ENCODE results near the gene UFD1. TPM values are rescaled to one million over a fixed set of nuclear protein-coding genes. Genes with fewer than 3 reads are reported as not detected.
A peak's percentile ranks its signal among the peaks of the same experiment; 100 is the strongest.

The UFD1 gene
- total RNA-seq, 1 donor: 44.9 TPM

- H3K4me3 ChIP-seq (ENCODE audit: low read depth, low read length): no peak overlapping the region
- no peak for TF ChIP-seq CTCF (IDR thresholded peaks at IDR 0.05; ENCODE audit: insufficient read depth, low read depth, low read length)
- DNase-seq (ENCODE audit: low read depth): peak; percentile 49
These were observed 71.1 kb downstream of the UFD1 start for GRCh38 chr22:19407649-19408606.

- DNase-seq (ENCODE audit: low read depth): no peak
- no peak for TF ChIP-seq CTCF (IDR thresholded peaks at IDR 0.05; ENCODE audit: insufficient read depth, low read depth, low read length)
- H3K4me3 ChIP-seq (ENCODE audit: low read depth, low read length): no peak overlapping the region
These were observed 72.1 kb downstream of the UFD1 start for GRCh38 chr22:19406846-19407245.

- no peak for TF ChIP-seq CTCF (IDR thresholded peaks at IDR 0.05; ENCODE audit: insufficient read depth, low read depth, low read length)
- DNase-seq (ENCODE audit: low read depth): no peak
- H3K4me3 ChIP-seq (ENCODE audit: low read depth, low read length): no peak overlapping the region
These were observed 72.6 kb downstream of the UFD1 start for GRCh38 chr22:19406281-19406811.

DNA sequence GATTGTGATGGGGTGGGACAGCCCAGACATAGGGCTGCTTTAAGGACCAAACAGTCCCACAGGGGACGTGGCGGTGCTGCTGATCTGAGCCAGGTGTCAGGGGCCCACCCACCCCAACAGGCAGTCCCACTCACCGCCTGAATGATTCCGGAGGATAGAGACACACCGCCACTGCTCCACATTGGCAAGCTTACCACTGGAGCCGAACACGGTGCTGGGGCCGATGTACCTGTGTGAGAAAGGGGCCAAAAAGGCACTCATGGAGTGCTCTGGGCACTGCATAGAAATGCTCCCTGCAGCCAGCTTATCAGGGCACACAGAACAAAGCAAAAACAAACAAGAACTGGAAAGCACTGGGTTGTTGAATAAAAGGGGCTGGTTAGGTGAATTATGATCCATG is 73.3 kb downstream of the UFD1 start:
- TF ChIP-seq CTCF (IDR thresholded peaks at IDR 0.05; ENCODE audit: insufficient read depth, low read depth, low read length): no peak

GRCh38 chr22:19405133-19405532 is 73.9 kb downstream of the UFD1 start:
- TF ChIP-seq CTCF (IDR thresholded peaks at IDR 0.05; ENCODE audit: insufficient read depth, low read depth, low read length): no peak
- no peak overlapping the region for H3K4me3 ChIP-seq (ENCODE audit: low read depth, low read length)
- no peak for DNase-seq (ENCODE audit: low read depth)

More for the DNA sequence above, 73.3 kb downstream of the UFD1 start:
- no peak for DNase-seq (ENCODE audit: low read depth)
- H3K4me3 ChIP-seq (ENCODE audit: low read depth, low read length): no peak overlapping the region

- no peak for DNase-seq (ENCODE audit: low read depth)
- H3K4me3 ChIP-seq (ENCODE audit: low read depth, low read length): no peak overlapping the region
- TF ChIP-seq CTCF (IDR thresholded peaks at IDR 0.05; ENCODE audit: insufficient read depth, low read depth, low read length): no peak
These were observed 74.3 kb downstream of the UFD1 start for GRCh38 chr22:19404676-19405075.
